Liver (tissue), 9 donors: ENCODE data around the gene CACNA1A. TPM values are rescaled to one million over a fixed set of nuclear protein-coding genes. Genes with fewer than 3 reads are reported as not detected.

Source experiments
- DNase-seq: peaks from one replicate; pipeline ENCODE4 v3.0.0-alpha.2; 2017; ENCODE audit warnings: low spot score
- H3K27ac ChIP-seq, 2 donors: one replicate each; pipeline ENCODE4 v1.7.0; 2013; ENCODE audit warnings: inconsistent platforms in 2 of 2, low read length in 2 of 2, control low read depth in 1 of 2, low read depth in 1 of 2, mild to moderate bottlenecking in 1 of 2
- H3K27me3 ChIP-seq, 4 donors: one replicate each; pipeline versions ENCODE4 v1.6.1 to v1.7.0; 2013; ENCODE audit warnings: low read length in 3 of 4, inconsistent platforms in 1 of 4, mild to moderate bottlenecking in 1 of 4, moderate library complexity in 1 of 4; ENCODE audit not compliant: control insufficient read depth in 4 of 4, insufficient read depth in 4 of 4
- H3K36me3 ChIP-seq, 4 donors: one replicate each; pipeline versions ENCODE4 v1.6.1 to v1.7.0; 2013; ENCODE audit warnings: low read length in 3 of 4, mild to moderate bottlenecking in 3 of 4, low read depth in 1 of 4, moderate library complexity in 1 of 4; ENCODE audit not compliant: control insufficient read depth in 4 of 4, insufficient read depth in 3 of 4
- H3K4me1 ChIP-seq, 4 donors: one replicate each; pipeline versions ENCODE4 v1.6.1 to v1.7.0; 2013; ENCODE audit warnings: low read length in 3 of 4, mild to moderate bottlenecking in 3 of 4, moderate library complexity in 1 of 4; ENCODE audit not compliant: control insufficient read depth in 4 of 4, insufficient read depth in 4 of 4
- H3K4me3 ChIP-seq, 3 donors: one replicate each; pipeline versions ENCODE4 v1.6.1 to v1.7.0; 2013; ENCODE audit warnings: low read length in 3 of 3, control low read depth in 1 of 3, low read depth in 1 of 3, mild to moderate bottlenecking in 1 of 3
- H3K9ac ChIP-seq, 2 donors: one replicate each; pipeline ENCODE4 v1.7.0; 2013; ENCODE audit warnings: low read length in 2 of 2, mild to moderate bottlenecking in 2 of 2, moderate library complexity in 2 of 2, control low read depth in 1 of 2, low read depth in 1 of 2
- H3K9me3 ChIP-seq, 4 donors: one replicate each; pipeline versions ENCODE4 v1.6.1 to v1.7.0; 2013; ENCODE audit warnings: low read length in 3 of 4; ENCODE audit not compliant: control insufficient read depth in 4 of 4
- ATF3 ChIP-seq: IDR thresholded peaks from 2 replicates; pipeline ENCODE4 v1.6.1; 2016; ENCODE audit warnings: antibody characterized with exemption
- EGR1 ChIP-seq, 2 donors: IDR thresholded peaks; 2 replicates each; pipeline ENCODE4 v1.6.1; 2016 to 2018; ENCODE audit warnings: antibody characterized with exemption in 2 of 2, low read depth in 2 of 2
- FOXA1 ChIP-seq: IDR thresholded peaks from 2 replicates; pipeline ENCODE4 v1.6.1; 2016; ENCODE audit warnings: antibody characterized with exemption
- FOXA2 ChIP-seq: IDR thresholded peaks from 2 replicates; pipeline ENCODE4 v1.6.1; 2016; ENCODE audit warnings: antibody characterized with exemption
- GABPA ChIP-seq, 2 donors: IDR thresholded peaks in 1 of 2; conservative IDR thresholded peaks in 1 of 2; 2 replicates each; pipeline ENCODE4 v1.6.1; 2016; ENCODE audit warnings: antibody characterized with exemption in 2 of 2, mild to moderate bottlenecking in 1 of 2, moderate library complexity in 1 of 2
- HNF4A ChIP-seq, 2 donors: conservative IDR thresholded peaks; 2 replicates each; pipeline ENCODE4 v1.6.1; 2016; ENCODE audit warnings: antibody characterized with exemption in 2 of 2, mild to moderate bottlenecking in 2 of 2
- HNF4G ChIP-seq: IDR thresholded peaks from 2 replicates; pipeline ENCODE4 v1.6.1; 2016; ENCODE audit warnings: antibody characterized with exemption
- JUND ChIP-seq, 2 donors: IDR thresholded peaks; 2 replicates each; pipeline ENCODE4 v1.6.1; 2016; ENCODE audit warnings: antibody characterized with exemption in 2 of 2
- MAX ChIP-seq: IDR thresholded peaks from 2 replicates; pipeline ENCODE4 v1.6.1; 2016; ENCODE audit warnings: antibody characterized with exemption
- NR2F2 ChIP-seq: IDR thresholded peaks from 2 replicates; pipeline ENCODE4 v1.6.1; 2016; ENCODE audit warnings: antibody characterized with exemption
- RAD21 ChIP-seq, 2 donors: IDR thresholded peaks; 2 replicates each; pipeline ENCODE4 v1.6.1; 2016; ENCODE audit warnings: antibody characterized with exemption in 2 of 2, mild to moderate bottlenecking in 2 of 2
- RXRA ChIP-seq, 2 donors: IDR thresholded peaks; 2 replicates each; pipeline ENCODE4 v1.6.1; 2017 to 2018; ENCODE audit warnings: antibody characterized with exemption in 2 of 2, mild to moderate bottlenecking in 1 of 2
- SP1 ChIP-seq: IDR thresholded peaks from 2 replicates; pipeline ENCODE4 v1.6.1; 2018; ENCODE audit warnings: antibody characterized with exemption, mild to moderate bottlenecking
- TAF1 ChIP-seq: conservative IDR thresholded peaks from 2 replicates; pipeline ENCODE4 v1.6.1; 2016; ENCODE audit warnings: antibody characterized with exemption, mild to moderate bottlenecking
- YY1 ChIP-seq: IDR thresholded peaks from 2 replicates; pipeline ENCODE4 v1.6.1; 2016; ENCODE audit warnings: antibody characterized with exemption, mild to moderate bottlenecking
- WGBS: extraction: QIAGEN DNeasy Blood & Tissue Kit; methylation state at CpG from one replicate; pipeline ENCODE4 v1.1.7; 2013; 5-methylcytosine and 5-hydroxymethylcytosine counted together
- polyA plus RNA-seq, 2 donors: library from polyadenylated mRNA; stranded (reverse) in 1 of 2; unstranded in 1 of 2; fragments of 200-250 nt in 1 of 2; fragments of >200 nt in 1 of 2; fragmentation: Nextera tagmentation in 1 of 2; extraction: Ambion mirVana in 1 of 2; gene quantifications; one replicate each; pipeline versions ENCODE4 v1.2.1 to v1.2.3, GENCODE V29; 2013 to 2015
- total RNA-seq, 2 donors: library from RNA; depleted of rRNA; stranded (reverse); fragments of >200 nt; gene quantifications; one replicate each; pipeline ENCODE4 v1.2.3, GENCODE V29; 2014
- TF ChIP-seq, protein P1 (sequence below): IDR thresholded peaks from 2 replicates; pipeline ENCODE4 v1.6.1; 2016; ENCODE audit warnings: antibody characterized with exemption
- TF ChIP-seq, protein P2 (sequence below): fragments of 150-350 bp; IDR thresholded peaks from 2 replicates; pipeline ENCODE4 v1.5.1; 2017; ENCODE audit warnings: improper control_type of control experiment, low read depth, low read length; ENCODE audit not compliant: missing input control
- donor health status: healthy.
- donor health status: healthy.
- donor health status: healthy.
- donor health status: healthy.
- donor health status: healthy.

The CACNA1A gene
- total and polyA plus RNA-seq, 4 donors, result 0.09 to 0.17 (median 0.17) TPM; not detected in 1

- H3K9ac ChIP-seq, result no peak overlapping the region
- no peak for TF ChIP-seq FOXA1
- TF ChIP-seq FOXA2, result no peak
- TF ChIP-seq EGR1 (IDR thresholded peaks at IDR 0.05; ENCODE audit: low read depth in 2 of 2), result no peak
- no peak for TF ChIP-seq TAF1
- no peak for TF ChIP-seq YY1
- TF ChIP-seq NR2F2, result no peak
- TF ChIP-seq RXRA (IDR thresholded peaks at IDR 0.05), result no peak
- TF ChIP-seq, protein P1, sequence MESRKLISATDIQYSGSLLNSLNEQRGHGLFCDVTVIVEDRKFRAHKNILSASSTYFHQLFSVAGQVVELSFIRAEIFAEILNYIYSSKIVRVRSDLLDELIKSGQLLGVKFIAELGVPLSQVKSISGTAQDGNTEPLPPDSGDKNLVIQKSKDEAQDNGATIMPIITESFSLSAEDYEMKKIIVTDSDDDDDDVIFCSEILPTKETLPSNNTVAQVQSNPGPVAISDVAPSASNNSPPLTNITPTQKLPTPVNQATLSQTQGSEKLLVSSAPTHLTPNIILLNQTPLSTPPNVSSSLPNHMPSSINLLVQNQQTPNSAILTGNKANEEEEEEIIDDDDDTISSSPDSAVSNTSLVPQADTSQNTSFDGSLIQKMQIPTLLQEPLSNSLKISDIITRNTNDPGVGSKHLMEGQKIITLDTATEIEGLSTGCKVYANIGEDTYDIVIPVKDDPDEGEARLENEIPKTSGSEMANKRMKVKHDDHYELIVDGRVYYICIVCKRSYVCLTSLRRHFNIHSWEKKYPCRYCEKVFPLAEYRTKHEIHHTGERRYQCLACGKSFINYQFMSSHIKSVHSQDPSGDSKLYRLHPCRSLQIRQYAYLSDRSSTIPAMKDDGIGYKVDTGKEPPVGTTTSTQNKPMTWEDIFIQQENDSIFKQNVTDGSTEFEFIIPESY, result no peak
- TF ChIP-seq RAD21 (IDR thresholded peaks at IDR 0.05), result no peak
- TF ChIP-seq MAX, result no peak
- no peak for TF ChIP-seq SP1
- TF ChIP-seq ATF3, result no peak
- no peak for TF ChIP-seq HNF4A (conservative IDR thresholded peaks at IDR 0.05)
- TF ChIP-seq, protein P2, sequence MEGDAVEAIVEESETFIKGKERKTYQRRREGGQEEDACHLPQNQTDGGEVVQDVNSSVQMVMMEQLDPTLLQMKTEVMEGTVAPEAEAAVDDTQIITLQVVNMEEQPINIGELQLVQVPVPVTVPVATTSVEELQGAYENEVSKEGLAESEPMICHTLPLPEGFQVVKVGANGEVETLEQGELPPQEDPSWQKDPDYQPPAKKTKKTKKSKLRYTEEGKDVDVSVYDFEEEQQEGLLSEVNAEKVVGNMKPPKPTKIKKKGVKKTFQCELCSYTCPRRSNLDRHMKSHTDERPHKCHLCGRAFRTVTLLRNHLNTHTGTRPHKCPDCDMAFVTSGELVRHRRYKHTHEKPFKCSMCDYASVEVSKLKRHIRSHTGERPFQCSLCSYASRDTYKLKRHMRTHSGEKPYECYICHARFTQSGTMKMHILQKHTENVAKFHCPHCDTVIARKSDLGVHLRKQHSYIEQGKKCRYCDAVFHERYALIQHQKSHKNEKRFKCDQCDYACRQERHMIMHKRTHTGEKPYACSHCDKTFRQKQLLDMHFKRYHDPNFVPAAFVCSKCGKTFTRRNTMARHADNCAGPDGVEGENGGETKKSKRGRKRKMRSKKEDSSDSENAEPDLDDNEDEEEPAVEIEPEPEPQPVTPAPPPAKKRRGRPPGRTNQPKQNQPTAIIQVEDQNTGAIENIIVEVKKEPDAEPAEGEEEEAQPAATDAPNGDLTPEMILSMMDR, result no peak
- no peak for TF ChIP-seq JUND (IDR thresholded peaks at IDR 0.05)
- no peak for TF ChIP-seq GABPA (IDR thresholded peaks at IDR 0.05 in 1 of 2, conservative IDR thresholded peaks at IDR 0.05 in 1 of 2)
- TF ChIP-seq HNF4G, result no peak
- H3K9me3 ChIP-seq, result no peaks in the 10 kb centered on the region
- H3K4me3 ChIP-seq, result no peak overlapping the region
- no peaks in the 10 kb centered on the region for H3K4me1 ChIP-seq
- no peak overlapping the region for H3K27ac ChIP-seq
- WGBS, result 56% methylated on average over 1 of the region's 1 CpG
- H3K36me3 ChIP-seq, result no peaks in the 10 kb centered on the region
- no peak for DNase-seq
- H3K27me3 ChIP-seq, result peaks cover 0 to 3% (median 0%) of the 10 kb centered on the region in 4 donors
Observed at GRCh38 chr19:13436352-13436751, 69.9 kb downstream of the CACNA1A start.

GRCh38 chr19:13430790-13431582 lies 75.3 kb downstream of the CACNA1A start:
- WGBS, result 66% methylated on average over 5 of the region's 5 CpGs
- no peaks in the 10 kb centered on the region for H3K27me3 ChIP-seq
- DNase-seq, result peak; percentile 39

More at GRCh38 chr19:13430790-13431582, 75.3 kb downstream of the CACNA1A start:
- Histone ChIP-seq H3K4me1 (no peaks in the 10 kb centered on the region), H3K9me3 (peaks cover 0 to 3% (median 0%) of the 10 kb centered on the region in 4 donors), H3K4me3 (no peak overlapping the region), H3K9ac (no peak overlapping the region), H3K36me3 (no peaks in the 10 kb centered on the region), H3K27ac (no peak overlapping the region)
- peak; percentile 71 to 79 for TF ChIP-seq RAD21 (IDR thresholded peaks at IDR 0.05)
- TF ChIP-seq, protein P2, result peak; percentile 77
- TF ChIP-seq, protein P1, result no peak
